ENCODE results near the gene AVL9.

DNA sequence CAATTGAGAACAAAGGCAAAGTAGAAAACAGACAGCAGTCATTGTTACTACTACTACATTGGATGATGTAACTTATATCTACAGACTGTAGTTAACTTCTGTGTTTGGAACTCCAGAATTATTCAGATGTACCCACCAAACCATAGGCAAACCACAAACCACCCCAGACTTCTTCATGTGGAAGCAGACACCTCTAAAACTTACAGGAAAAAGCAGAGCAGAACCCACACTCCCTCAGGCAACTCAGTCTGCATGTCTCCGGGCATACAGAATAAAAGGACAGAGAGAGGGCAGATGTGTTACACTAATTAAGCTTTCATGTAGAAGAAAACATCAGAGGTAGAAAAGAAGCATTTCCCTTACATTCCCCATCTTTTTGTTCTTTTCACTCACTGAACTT lies 14.1 kb upstream of the AVL9 start:
- TF ChIP-seq, protein P1, sequence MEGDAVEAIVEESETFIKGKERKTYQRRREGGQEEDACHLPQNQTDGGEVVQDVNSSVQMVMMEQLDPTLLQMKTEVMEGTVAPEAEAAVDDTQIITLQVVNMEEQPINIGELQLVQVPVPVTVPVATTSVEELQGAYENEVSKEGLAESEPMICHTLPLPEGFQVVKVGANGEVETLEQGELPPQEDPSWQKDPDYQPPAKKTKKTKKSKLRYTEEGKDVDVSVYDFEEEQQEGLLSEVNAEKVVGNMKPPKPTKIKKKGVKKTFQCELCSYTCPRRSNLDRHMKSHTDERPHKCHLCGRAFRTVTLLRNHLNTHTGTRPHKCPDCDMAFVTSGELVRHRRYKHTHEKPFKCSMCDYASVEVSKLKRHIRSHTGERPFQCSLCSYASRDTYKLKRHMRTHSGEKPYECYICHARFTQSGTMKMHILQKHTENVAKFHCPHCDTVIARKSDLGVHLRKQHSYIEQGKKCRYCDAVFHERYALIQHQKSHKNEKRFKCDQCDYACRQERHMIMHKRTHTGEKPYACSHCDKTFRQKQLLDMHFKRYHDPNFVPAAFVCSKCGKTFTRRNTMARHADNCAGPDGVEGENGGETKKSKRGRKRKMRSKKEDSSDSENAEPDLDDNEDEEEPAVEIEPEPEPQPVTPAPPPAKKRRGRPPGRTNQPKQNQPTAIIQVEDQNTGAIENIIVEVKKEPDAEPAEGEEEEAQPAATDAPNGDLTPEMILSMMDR (IDR thresholded peaks at IDR 0.05): no peak
- TF ChIP-seq POLR2AphosphoS5 (IDR thresholded peaks at IDR 0.05): no peak

All from gastroesophageal sphincter (tissue), 3 donors.